HG03571 (cell line): ENCODE measurements around the gene SYT17.

Experiments
- ATAC-seq: cut with Tn5 transposase; IDR thresholded peaks from one replicate; pipeline ENCODE4 v1.9.1; 2021; ENCODE audit not compliant: unreplicated experiment

Gene SYT17

DNA sequence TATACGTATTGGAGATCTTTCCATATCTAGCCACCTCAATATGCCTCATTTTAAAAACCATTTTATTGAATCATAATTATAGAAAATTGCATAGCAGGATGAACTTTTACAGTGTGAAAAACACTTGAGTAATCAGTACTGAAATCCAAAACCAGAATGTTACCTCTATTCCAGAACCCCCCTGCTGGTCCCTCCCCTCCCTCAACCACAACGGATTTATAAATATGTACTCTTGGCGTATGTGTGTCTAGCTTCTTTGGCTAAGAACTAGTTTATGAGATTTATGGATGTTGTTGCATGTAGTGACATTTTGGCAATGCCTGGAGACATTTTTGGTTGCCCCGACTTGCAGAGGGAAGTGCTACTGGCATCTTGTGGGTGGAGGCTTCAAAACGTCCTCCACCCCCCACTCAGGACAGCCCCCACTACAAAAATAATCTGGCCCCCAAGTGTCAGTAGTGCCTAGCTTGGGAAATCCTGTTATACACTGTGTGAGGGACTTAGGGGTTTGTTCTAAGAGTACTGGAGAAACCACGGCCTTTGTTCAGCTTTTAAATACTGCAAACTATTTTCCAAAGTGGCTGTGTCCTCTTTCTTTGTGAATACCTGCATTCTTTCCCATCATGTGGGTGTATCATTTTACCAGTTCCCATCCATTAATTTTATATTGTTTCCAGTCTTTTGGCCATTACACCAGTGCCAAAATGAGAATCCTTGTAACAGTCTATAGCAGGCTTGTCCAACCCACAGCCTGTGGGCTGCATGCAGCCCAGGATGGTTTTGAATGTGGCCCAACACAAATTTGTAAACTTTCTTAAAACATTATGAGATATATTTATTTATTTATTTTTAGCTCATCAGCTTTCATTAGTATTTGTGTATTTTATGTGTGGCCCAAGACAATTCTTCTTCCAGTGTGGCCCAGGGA, 30.6 kb upstream of the SYT17 start:
- no peak for ATAC-seq

- ATAC-seq, result no peak
Measured at GRCh38 chr16:19138601-19139000, 29.4 kb upstream of the SYT17 start.

GRCh38 chr16:19139436-19140091, 28.5 kb upstream of the SYT17 start:
- ATAC-seq, result no peak

- ATAC-seq, result no peak
Measured at GRCh38 chr16:19140396-19140795, 27.6 kb upstream of the SYT17 start.

DNA sequence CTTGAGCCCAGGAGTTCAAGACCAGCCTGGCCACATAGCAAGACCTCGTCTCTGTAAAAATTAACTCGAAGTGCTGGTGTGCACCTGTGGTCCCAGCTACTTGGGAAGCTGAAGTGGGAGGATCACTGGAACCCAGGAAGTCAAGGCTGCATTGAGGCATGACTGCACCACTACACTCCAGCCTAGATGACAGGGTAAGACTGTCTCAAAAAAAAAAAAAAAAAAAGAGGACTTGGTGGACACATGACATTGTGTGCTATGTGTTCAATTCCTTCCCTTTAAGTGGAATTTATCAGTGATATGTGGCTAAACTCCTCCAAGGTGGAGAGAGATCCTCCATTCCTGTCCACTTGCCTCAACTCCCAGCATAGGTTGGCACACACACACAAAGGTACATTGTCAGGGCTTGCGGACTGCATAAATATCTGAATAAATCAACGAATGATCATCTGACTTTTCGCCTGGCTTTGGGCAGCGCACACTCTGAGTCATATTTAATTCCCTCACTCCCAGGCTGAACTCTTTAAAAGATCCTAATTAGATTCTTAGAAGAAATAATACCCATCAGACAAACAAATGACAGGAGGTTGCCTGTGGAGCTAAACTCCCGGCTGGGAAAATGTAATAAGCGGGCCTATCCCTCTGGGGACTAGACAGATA, 25.0 kb upstream of the SYT17 start:
- no peak for ATAC-seq

- ATAC-seq, result no peak
Measured at GRCh38 chr16:19143599-19143956, 24.5 kb upstream of the SYT17 start.

- ATAC-seq, result no peak
Measured at GRCh38 chr16:19145010-19145409, 23.0 kb upstream of the SYT17 start.

- ATAC-seq, result no peak
Measured at GRCh38 chr16:19147126-19147525, 20.9 kb upstream of the SYT17 start.

DNA sequence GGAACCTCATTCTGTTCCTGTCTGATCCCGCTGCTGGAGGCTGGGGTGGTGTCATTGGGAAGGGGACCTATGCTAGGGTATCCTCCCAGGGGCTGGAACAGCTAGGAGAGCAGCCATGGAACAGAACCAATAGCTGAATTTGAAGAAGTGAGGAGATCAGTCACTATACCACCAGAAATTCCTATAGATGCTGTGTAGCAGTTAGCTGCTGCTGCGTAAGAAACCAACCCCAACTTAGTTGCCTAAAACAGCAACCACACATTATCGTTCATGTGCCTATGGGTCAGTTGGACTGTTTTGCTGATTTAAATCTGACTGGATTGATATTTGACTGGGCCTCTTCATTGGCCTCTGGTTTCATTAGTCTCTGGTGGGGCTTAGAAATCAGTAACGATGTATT, 20.4 kb upstream of the SYT17 start:
- ATAC-seq, result no peak

GRCh38 chr16:19148189-19148588, 19.9 kb upstream of the SYT17 start:
- no peak for ATAC-seq

- ATAC-seq, result no peak
Measured at GRCh38 chr16:19151310-19151709, 16.7 kb upstream of the SYT17 start.

DNA sequence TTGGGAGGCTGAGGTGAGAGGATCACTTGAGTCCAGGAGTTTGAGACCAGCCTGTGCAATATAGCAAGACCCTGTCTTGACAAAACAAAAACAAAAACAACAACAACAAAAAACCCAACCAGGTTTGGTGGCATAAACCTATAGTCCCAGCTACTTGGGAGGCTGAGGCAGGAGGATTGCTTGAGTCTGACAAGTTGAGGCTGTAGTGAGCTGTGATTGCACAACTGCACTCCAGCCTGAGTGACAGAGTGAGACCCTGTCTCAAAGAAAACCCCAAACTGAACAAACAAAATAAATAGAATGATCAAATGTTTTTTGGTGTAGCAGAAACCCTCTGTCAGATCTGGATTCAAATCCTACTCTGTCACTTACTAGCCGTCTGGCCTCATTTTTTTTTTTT, 16.0 kb upstream of the SYT17 start:
- no peak for ATAC-seq

GRCh38 chr16:19153876-19154275, 14.2 kb upstream of the SYT17 start:
- no peak for ATAC-seq

- ATAC-seq, result no peak
Measured at GRCh38 chr16:19162085-19162484, 6.0 kb upstream of the SYT17 start.

DNA sequence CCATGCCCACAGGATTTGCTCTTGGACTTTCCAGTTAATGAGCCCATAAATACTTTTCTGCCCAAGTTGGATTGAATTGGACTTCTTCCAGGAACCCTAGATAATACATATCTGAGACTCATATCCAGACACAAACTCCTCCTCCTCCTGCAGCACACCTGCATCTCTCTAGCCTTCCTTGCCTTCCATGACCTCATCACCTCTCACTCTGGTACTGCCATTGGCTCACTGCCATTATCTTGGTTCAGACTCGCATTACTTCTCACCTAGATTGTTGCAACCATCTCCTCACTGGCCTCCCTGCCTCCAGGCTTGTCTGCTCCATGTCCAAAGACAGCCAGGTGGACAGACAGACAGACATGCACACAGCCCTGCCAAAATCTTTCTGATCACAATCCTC, 4.8 kb upstream of the SYT17 start:
- ATAC-seq, result no peak

DNA sequence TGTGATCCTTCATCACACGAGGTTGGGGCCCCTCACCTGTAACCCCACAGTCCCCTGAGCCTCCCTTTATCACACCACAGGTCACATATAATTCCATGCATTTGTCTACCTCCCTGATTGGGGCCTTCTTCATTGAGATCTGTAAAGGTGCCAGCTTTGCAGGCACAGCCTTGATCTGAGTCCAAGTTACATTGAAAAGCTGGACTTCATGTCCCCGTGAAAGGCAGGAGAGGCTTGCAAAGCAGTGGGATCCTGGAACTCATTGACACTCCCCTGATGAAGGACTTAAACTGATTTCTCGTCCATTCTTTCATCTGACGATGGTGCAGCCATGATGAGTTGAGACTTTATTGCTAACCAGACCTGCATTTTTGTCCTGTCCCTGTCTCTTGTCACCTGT, 3.8 kb upstream of the SYT17 start:
- ATAC-seq, result no peak

DNA sequence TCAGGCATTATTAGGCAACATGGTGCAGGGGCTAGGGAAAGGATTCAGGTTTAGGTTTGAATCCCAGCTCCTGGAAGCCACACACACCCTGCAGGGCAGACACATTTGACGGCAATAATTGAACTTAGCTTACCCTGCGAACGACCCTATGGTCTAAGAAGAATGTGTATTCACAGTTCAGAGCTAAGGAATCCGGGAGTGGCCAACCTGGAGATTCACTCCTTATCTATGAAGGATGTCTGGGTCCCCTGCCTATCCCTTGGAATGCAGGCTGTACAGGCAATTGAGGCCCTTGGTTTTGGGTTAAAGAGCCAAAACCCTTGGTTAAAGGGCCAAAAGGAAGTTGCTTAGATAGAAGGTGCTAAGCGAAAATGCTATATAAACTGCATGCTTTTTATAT, 2.9 kb upstream of the SYT17 start:
- ATAC-seq, result no peak

- ATAC-seq, result no peak
Measured at GRCh38 chr16:19166500-19166899, 1.5 kb upstream of the SYT17 start.

- ATAC-seq, result no peak
Measured at GRCh38 chr16:19168371-19169081, 486 bp downstream of the SYT17 start.

GRCh38 chr16:19169082-19169639, 1.1 kb downstream of the SYT17 start:
- no peak for ATAC-seq

GRCh38 chr16:19170043-19170655, 2.1 kb downstream of the SYT17 start:
- no peak for ATAC-seq
